ENCODE results near the gene NUDT2.

DNA sequence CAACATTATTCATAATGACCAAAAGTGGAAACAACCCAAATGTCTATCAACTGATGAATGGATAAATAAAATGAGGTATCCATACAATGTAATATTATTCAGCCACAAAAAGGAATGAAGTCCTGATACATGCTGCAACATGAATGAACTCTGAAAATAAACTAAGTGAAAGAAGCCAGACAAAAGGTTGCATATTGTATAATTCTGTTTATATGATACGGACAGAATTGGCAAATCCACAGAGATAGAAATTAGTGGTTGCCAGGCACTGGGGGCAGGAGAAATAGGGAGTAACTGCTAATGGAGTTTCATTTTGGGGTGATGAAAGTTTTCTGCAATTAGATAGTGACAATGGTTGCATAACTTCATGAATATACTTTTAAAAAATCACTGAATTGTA lies 47.3 kb upstream of the NUDT2 start:
- TF ChIP-seq, protein P1, sequence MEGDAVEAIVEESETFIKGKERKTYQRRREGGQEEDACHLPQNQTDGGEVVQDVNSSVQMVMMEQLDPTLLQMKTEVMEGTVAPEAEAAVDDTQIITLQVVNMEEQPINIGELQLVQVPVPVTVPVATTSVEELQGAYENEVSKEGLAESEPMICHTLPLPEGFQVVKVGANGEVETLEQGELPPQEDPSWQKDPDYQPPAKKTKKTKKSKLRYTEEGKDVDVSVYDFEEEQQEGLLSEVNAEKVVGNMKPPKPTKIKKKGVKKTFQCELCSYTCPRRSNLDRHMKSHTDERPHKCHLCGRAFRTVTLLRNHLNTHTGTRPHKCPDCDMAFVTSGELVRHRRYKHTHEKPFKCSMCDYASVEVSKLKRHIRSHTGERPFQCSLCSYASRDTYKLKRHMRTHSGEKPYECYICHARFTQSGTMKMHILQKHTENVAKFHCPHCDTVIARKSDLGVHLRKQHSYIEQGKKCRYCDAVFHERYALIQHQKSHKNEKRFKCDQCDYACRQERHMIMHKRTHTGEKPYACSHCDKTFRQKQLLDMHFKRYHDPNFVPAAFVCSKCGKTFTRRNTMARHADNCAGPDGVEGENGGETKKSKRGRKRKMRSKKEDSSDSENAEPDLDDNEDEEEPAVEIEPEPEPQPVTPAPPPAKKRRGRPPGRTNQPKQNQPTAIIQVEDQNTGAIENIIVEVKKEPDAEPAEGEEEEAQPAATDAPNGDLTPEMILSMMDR (IDR thresholded peaks at IDR 0.05; ENCODE audit: insufficient read depth, low read depth, low read length): no peak
- no peak for TF ChIP-seq EZH2 (IDR thresholded peaks at IDR 0.05; ENCODE audit: insufficient read depth, low read length)
